Astrocyte of the spinal cord (primary cell): Measurements from ENCODE around the gene OR8J1.

ENCODE experiments used
- DNase-seq: peaks from one replicate; pipeline ENCODE4 v3.0.0; 2011; ENCODE audit warnings: low read depth, low spot score
- H3K4me3 ChIP-seq: 2 replicates; pipeline ENCODE4 v1.5.1; 2011; ENCODE audit warnings: low read depth, mild to moderate bottlenecking, low read length, moderate library complexity
- in situ Hi-C: cut with HindIII; loops from 2 replicates; pipeline ENCODE4 v1.10.0; 2017; ENCODE audit warnings: low sequenced_read_pairs
- TF ChIP-seq, protein P1 (sequence below): IDR thresholded peaks from 2 replicates; pipeline ENCODE4 v1.5.1; 2012; ENCODE audit warnings: low read depth, mild to moderate bottlenecking, low read length, inconsistent platforms

Gene OR8J1

DNA sequence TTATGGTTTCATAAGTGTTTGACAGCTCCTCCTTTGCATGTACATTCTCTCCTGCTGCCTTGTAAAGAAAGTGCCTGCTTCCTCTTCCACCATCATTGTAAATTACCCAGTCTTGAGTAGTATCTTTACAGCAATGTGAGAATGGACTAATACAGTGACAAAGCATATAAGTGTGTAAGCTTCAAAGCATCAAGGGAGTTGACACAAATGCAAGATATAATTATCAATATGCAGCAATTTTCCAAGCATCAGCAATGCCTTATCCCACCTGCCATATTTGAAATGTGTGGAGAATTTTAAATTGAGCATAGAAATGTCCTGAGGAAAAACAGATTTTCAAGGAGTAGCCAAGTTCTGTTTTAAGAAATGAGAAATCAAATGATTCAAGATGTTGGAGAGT is 56.7 kb downstream of the OR8J1 start:
- no peak overlapping the region for H3K4me3 ChIP-seq
- no peak for DNase-seq
- TF ChIP-seq, protein P1, sequence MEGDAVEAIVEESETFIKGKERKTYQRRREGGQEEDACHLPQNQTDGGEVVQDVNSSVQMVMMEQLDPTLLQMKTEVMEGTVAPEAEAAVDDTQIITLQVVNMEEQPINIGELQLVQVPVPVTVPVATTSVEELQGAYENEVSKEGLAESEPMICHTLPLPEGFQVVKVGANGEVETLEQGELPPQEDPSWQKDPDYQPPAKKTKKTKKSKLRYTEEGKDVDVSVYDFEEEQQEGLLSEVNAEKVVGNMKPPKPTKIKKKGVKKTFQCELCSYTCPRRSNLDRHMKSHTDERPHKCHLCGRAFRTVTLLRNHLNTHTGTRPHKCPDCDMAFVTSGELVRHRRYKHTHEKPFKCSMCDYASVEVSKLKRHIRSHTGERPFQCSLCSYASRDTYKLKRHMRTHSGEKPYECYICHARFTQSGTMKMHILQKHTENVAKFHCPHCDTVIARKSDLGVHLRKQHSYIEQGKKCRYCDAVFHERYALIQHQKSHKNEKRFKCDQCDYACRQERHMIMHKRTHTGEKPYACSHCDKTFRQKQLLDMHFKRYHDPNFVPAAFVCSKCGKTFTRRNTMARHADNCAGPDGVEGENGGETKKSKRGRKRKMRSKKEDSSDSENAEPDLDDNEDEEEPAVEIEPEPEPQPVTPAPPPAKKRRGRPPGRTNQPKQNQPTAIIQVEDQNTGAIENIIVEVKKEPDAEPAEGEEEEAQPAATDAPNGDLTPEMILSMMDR = no peak
- in situ Hi-C loops = no loop called here
